ENCODE data around the gene PCNX3.
"Not testable (repeated sequence)": the region's sequence is repeated elsewhere in the genome, so short reads cannot be mapped to it uniquely, and the experiment has no call there.

GRCh38 chr11:65660908-65661307 lies 45.3 kb downstream of the PCNX3 start:
- not testable (repeated sequence) for TF ChIP-seq TAF1 (IDR thresholded peaks at IDR 0.05; ENCODE audit: borderline replicate concordance, low read depth, low read length); POLR2AphosphoS5 (IDR thresholded peaks at IDR 0.05; ENCODE audit: low read depth, low read length); POLR2A (IDR thresholded peaks at IDR 0.05; ENCODE audit: low read depth, low read length)
